ENCODE data around the gene RPP40. TPM values are rescaled to one million over a fixed set of nuclear protein-coding genes. Genes with fewer than 3 reads are reported as not detected.

Gene RPP40
- total RNA-seq, 2 donors from 2014 or later = 4.1 to 5.5 TPM

- Histone ChIP-seq H3K9me3 (no peaks in the 10 kb centered on the region), H3K27me3 (replicated peaks; ENCODE audit: insufficient read depth) (no peaks in the 10 kb centered on the region), H3K27ac (no peak overlapping the region), H3K36me3 (no peaks in the 10 kb centered on the region), H3K4me1 (replicated peaks) (no peaks in the 10 kb centered on the region), H3K4me3 (no peak overlapping the region)
- no peak for DNase-seq (ENCODE audit: low spot score)
- TF ChIP-seq CTCF (IDR thresholded peaks at IDR 0.05) = no peak
- no peak for TF ChIP-seq POLR2AphosphoS5 (IDR thresholded peaks at IDR 0.05)
- TF ChIP-seq POLR2A (IDR thresholded peaks at IDR 0.05) = no peak
- 55% methylated on average over 8 of the region's 8 CpGs for WGBS
- intact Hi-C loops (cut with DNase I) = no loop called here
Observed at GRCh38 chr6:5045416-5045815, 41.6 kb upstream of the RPP40 start.

GRCh38 chr6:5044866-5045265 is 41.0 kb upstream of the RPP40 start:
- no peak for DNase-seq (ENCODE audit: low spot score)
- H3K4me1 ChIP-seq (replicated peaks) = no peaks in the 10 kb centered on the region
- intact Hi-C loops (cut with DNase I) = no loop called here
- H3K4me3 ChIP-seq = no peak overlapping the region
- no peaks in the 10 kb centered on the region for H3K27me3 ChIP-seq (replicated peaks; ENCODE audit: insufficient read depth)
- H3K36me3 ChIP-seq = no peaks in the 10 kb centered on the region
- TF ChIP-seq CTCF (IDR thresholded peaks at IDR 0.05) (no peak), POLR2A (IDR thresholded peaks at IDR 0.05) (no peak), POLR2AphosphoS5 (IDR thresholded peaks at IDR 0.05) (no peak)
- no peak overlapping the region for H3K27ac ChIP-seq
- no peaks in the 10 kb centered on the region for H3K9me3 ChIP-seq
- WGBS = 80% methylated on average over 3 of the region's 3 CpGs

GRCh38 chr6:5042436-5042835 is 38.6 kb upstream of the RPP40 start:
- Histone ChIP-seq H3K4me1 (replicated peaks) (no peaks in the 10 kb centered on the region), H3K9me3 (no peaks in the 10 kb centered on the region), H3K36me3 (no peaks in the 10 kb centered on the region), H3K27ac (no peak overlapping the region), H3K4me3 (no peak overlapping the region), H3K27me3 (replicated peaks; ENCODE audit: insufficient read depth) (no peaks in the 10 kb centered on the region)
- DNase-seq (ENCODE audit: low spot score) = no peak
- TF ChIP-seq POLR2A (IDR thresholded peaks at IDR 0.05) (no peak), POLR2AphosphoS5 (IDR thresholded peaks at IDR 0.05) (no peak), CTCF (IDR thresholded peaks at IDR 0.05) (no peak)
- intact Hi-C loops (cut with DNase I) = no loop called here
- WGBS = 84% methylated on average over 3 of the region's 3 CpGs

GRCh38 chr6:5041955-5042354 is 38.1 kb upstream of the RPP40 start:
- Histone ChIP-seq H3K27me3 (replicated peaks; ENCODE audit: insufficient read depth) (no peaks in the 10 kb centered on the region), H3K9me3 (no peaks in the 10 kb centered on the region), H3K27ac (no peak overlapping the region), H3K36me3 (no peaks in the 10 kb centered on the region), H3K4me3 (no peak overlapping the region), H3K4me1 (replicated peaks) (no peaks in the 10 kb centered on the region)
- WGBS = 36% methylated on average over 2 of the region's 2 CpGs
- TF ChIP-seq POLR2AphosphoS5 (IDR thresholded peaks at IDR 0.05) = no peak
- no peak for TF ChIP-seq CTCF (IDR thresholded peaks at IDR 0.05)
- TF ChIP-seq POLR2A (IDR thresholded peaks at IDR 0.05) = no peak
- DNase-seq (ENCODE audit: low spot score) = no peak
- intact Hi-C loops (cut with DNase I) = no loop called here

- WGBS = 75% methylated on average over 8 of the region's 8 CpGs
- Histone ChIP-seq H3K9me3 (no peaks in the 10 kb centered on the region), H3K27me3 (replicated peaks; ENCODE audit: insufficient read depth) (no peaks in the 10 kb centered on the region), H3K27ac (no peak overlapping the region), H3K4me3 (no peak overlapping the region), H3K4me1 (replicated peaks) (no peaks in the 10 kb centered on the region), H3K36me3 (no peaks in the 10 kb centered on the region)
- intact Hi-C loops (cut with DNase I) = no loop called here
- TF ChIP-seq POLR2A (IDR thresholded peaks at IDR 0.05) = no peak
- no peak for TF ChIP-seq CTCF (IDR thresholded peaks at IDR 0.05)
- no peak for TF ChIP-seq POLR2AphosphoS5 (IDR thresholded peaks at IDR 0.05)
- no peak for DNase-seq (ENCODE audit: low spot score)
Observed at GRCh38 chr6:5036269-5036668, 32.4 kb upstream of the RPP40 start.

All from prostate gland (tissue), 2 donors.